ENCODE measurements around the gene CYP4F2.
"Not testable (repeated sequence)": the region's sequence is repeated elsewhere in the genome, so short reads cannot be mapped to it uniquely, and the experiment has no call there.

Gene CYP4F2

GRCh38 chr19:15843203-15843893 is 54.5 kb downstream of the CYP4F2 start:
- DNase-seq = no peak

- DNase-seq = no peak
These were observed 55.9 kb downstream of the CYP4F2 start for GRCh38 chr19:15841875-15842569.

- no peak for DNase-seq
These were observed 57.0 kb downstream of the CYP4F2 start for GRCh38 chr19:15840833-15841232.

GRCh38 chr19:15839888-15840287 is 58.0 kb downstream of the CYP4F2 start:
- not testable (repeated sequence) for DNase-seq

- no peak for DNase-seq
These were observed 59.5 kb downstream of the CYP4F2 start for GRCh38 chr19:15838351-15838750.

- DNase-seq = no peak
These were observed 60.6 kb downstream of the CYP4F2 start for GRCh38 chr19:15837221-15837731.

GRCh38 chr19:15836330-15837220 is 61.3 kb downstream of the CYP4F2 start:
- peak; percentile 49 for DNase-seq

- not testable (repeated sequence) for DNase-seq
These were observed 62.1 kb downstream of the CYP4F2 start for GRCh38 chr19:15835565-15836329.

- not testable (repeated sequence) for DNase-seq
These were observed 63.6 kb downstream of the CYP4F2 start for GRCh38 chr19:15834232-15834631.

- DNase-seq = no peak
These were observed 66.2 kb downstream of the CYP4F2 start for GRCh38 chr19:15831626-15832025.

- no peak for DNase-seq
These were observed 68.1 kb downstream of the CYP4F2 start for GRCh38 chr19:15829786-15830185.

GRCh38 chr19:15829306-15829698 is 68.6 kb downstream of the CYP4F2 start:
- no peak for DNase-seq

- not testable (repeated sequence) for DNase-seq
These were observed 69.1 kb downstream of the CYP4F2 start for GRCh38 chr19:15828611-15829305.

- no peak for DNase-seq
These were observed 69.7 kb downstream of the CYP4F2 start for GRCh38 chr19:15828121-15828610.
